WTC11 (cell line): Measurements from ENCODE around the gene NELL2. TPM values are rescaled to one million over a fixed set of nuclear protein-coding genes. Genes with fewer than 3 reads are reported as not detected.

Experiments used
- ATAC-seq: fragments of 200-7000 bp; cut with Tn5 transposase; 2 replicates; pipeline ENCODE4 v1.10.0; 2021; ENCODE audit warnings: mild to moderate bottlenecking, moderate library complexity
- CTCF ChIA-PET: fragments of 300-600 bp; sonication (Branson Sonifier 250); formaldehyde crosslinking; loops from one replicate; lab custom pipeline; 2021; ENCODE audit warnings: antibody characterized with exemption; lab: Charles Lee
- POLR2A ChIA-PET: fragments of 350-600 bp; sonication (Branson Sonifier 250); formaldehyde crosslinking; loops from one replicate; lab custom pipeline; 2021; ENCODE audit warnings: antibody characterized with exemption; lab: Charles Lee
- DNase-seq: peaks from one replicate; pipeline ENCODE4 v3.0.0; 2021; ENCODE audit warnings: low spot score
- H3K27ac Mint-ChIP-seq: 2 replicates; pipeline ENCODE4 v1.8.0; 2021; ENCODE audit warnings: mixed read lengths
- H3K27me3 Mint-ChIP-seq: 2 replicates; pipeline ENCODE4 v1.8.0; 2021; ENCODE audit warnings: low read depth, mild to moderate bottlenecking, moderate library complexity, mixed read lengths
- H3K36me3 Mint-ChIP-seq: 2 replicates; pipeline ENCODE4 v1.8.0; 2021; ENCODE audit warnings: mixed read lengths
- H3K4me1 Mint-ChIP-seq: 2 replicates; pipeline ENCODE4 v1.8.0; 2022; ENCODE audit warnings: mixed read lengths
- H3K4me3 Mint-ChIP-seq: 2 replicates; pipeline ENCODE4 v1.8.0; 2021; ENCODE audit warnings: mild to moderate bottlenecking, moderate library complexity, mixed read lengths
- H3K9me3 Mint-ChIP-seq: 2 replicates; pipeline ENCODE4 v1.8.0; 2021; ENCODE audit warnings: mixed read lengths
- E2F1 ChIP-seq: sonication (generic); formaldehyde crosslinking; IDR thresholded peaks from 2 replicates; pipeline ENCODE4 v1.8.0; 2022; ENCODE audit warnings: mild to moderate bottlenecking, missing genetic modification reagents
- ELF4 ChIP-seq: sonication (generic); formaldehyde crosslinking; IDR thresholded peaks from 2 replicates; pipeline ENCODE4 v1.8.1; 2022; ENCODE audit warnings: low read depth, mild to moderate bottlenecking, moderate library complexity, missing genetic modification reagents
- GABPB1 ChIP-seq: sonication (generic); formaldehyde crosslinking; IDR thresholded peaks from 2 replicates; pipeline ENCODE4 v1.8.1; 2023; ENCODE audit warnings: mild to moderate bottlenecking, missing genetic modification reagents
- GTF2I ChIP-seq: fragments of 250-450 bp; sonication (Bioruptor Pico); conservative IDR thresholded peaks from 2 replicates; pipeline ENCODE4 v1.4.0; 2021; ENCODE audit warnings: mild to moderate bottlenecking
- HMGA2 ChIP-seq: fragments of 250-450 bp; sonication (Bioruptor Pico); IDR thresholded peaks from 2 replicates; pipeline ENCODE4 v1.4.0; 2021; ENCODE audit warnings: mild to moderate bottlenecking, moderate library complexity
- KAT7 ChIP-seq: sonication (generic); formaldehyde crosslinking; IDR thresholded peaks from 2 replicates; pipeline ENCODE4 v1.8.1; 2023; ENCODE audit warnings: missing genetic modification reagents, mild to moderate bottlenecking, borderline replicate concordance
- MXD4 ChIP-seq: fragments of 250-450 bp; sonication (Bioruptor Pico); IDR thresholded peaks from 2 replicates; pipeline ENCODE4 v1.8.0; 2021; ENCODE audit warnings: mild to moderate bottlenecking, moderate library complexity, borderline replicate concordance
- OVOL2 ChIP-seq: fragments of 250-450 bp; sonication (Bioruptor Pico); IDR thresholded peaks from 2 replicates; pipeline ENCODE4 v1.9.0; 2021; ENCODE audit warnings: mild to moderate bottlenecking, borderline replicate concordance
- SMAD4 ChIP-seq: sonication (generic); formaldehyde crosslinking; IDR thresholded peaks from 2 replicates; pipeline ENCODE4 v1.8.0; 2022; ENCODE audit warnings: mild to moderate bottlenecking, missing genetic modification reagents
- TP53 ChIP-seq: sonication (generic); formaldehyde crosslinking; IDR thresholded peaks from 2 replicates; pipeline ENCODE4 v1.8.1; 2023; ENCODE audit warnings: mild to moderate bottlenecking, missing genetic modification reagents
- ZNF219 ChIP-seq: sonication (generic); formaldehyde crosslinking; IDR thresholded peaks from 2 replicates; pipeline ENCODE4 v1.8.0; 2023; ENCODE audit warnings: missing genetic modification reagents, mild to moderate bottlenecking, borderline replicate concordance
- ZNF416 ChIP-seq: fragments of 250-450 bp; sonication (Bioruptor Pico); IDR thresholded peaks from 2 replicates; pipeline ENCODE4 v1.9.0; 2021; ENCODE audit warnings: mild to moderate bottlenecking, inconsistent platforms
- ZNF512 ChIP-seq: sonication (generic); formaldehyde crosslinking; IDR thresholded peaks from 2 replicates; pipeline ENCODE4 v1.8.1; 2022; ENCODE audit warnings: missing genetic modification reagents, borderline replicate concordance
- ZNF532 ChIP-seq: fragments of 250-450 bp; sonication (Bioruptor Pico); IDR thresholded peaks from 2 replicates; pipeline ENCODE4 v1.9.0; 2021; ENCODE audit warnings: mild to moderate bottlenecking, borderline replicate concordance
- total RNA-seq: library from RNA; stranded (reverse); gene quantifications from 3 replicates; pipeline ENCODE4 v1.2.3, GENCODE V29; 2021
- TF ChIP-seq, protein P1 (sequence below): sonication (generic); formaldehyde crosslinking; IDR thresholded peaks from 2 replicates; pipeline ENCODE4 v1.8.0; 2023; ENCODE audit warnings: mild to moderate bottlenecking, missing genetic modification reagents
- TF ChIP-seq, protein P2 (sequence below): fragments of 250-450 bp; sonication (Bioruptor Pico); IDR thresholded peaks from 2 replicates; pipeline ENCODE4 v2.1.2; 2022; ENCODE audit warnings: mild to moderate bottlenecking, moderate library complexity

The NELL2 gene
- total RNA-seq, 1 experiment from 2014 or later: 37.4 TPM

DNA sequence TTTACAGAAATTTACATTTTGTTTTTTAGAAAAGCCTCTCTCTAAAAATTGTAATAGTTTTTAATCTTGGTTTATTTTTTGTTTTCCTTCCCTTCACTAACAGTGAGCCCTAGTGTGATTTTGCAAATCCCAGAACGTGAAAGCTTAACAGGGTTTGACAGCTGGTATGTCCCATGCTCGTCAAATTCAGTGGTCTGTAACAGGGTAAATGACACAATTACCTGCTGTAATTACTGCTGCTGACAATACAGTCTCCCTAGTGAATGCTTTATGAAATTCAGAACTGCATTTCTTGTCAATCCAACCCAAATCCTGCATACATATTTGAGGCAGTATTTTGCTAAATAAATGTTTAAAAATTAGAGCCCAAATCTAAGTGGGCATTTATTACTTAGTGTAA is 249.2 kb downstream of the NELL2 start:
- Mint-ChIP-seq H3K27me3 (no peaks in the 10 kb centered on the region), H3K36me3 (no peaks in the 10 kb centered on the region), H3K27ac (no peak overlapping the region), H3K4me1 (peaks cover 27% of the 10 kb centered on the region), H3K4me3 (no peak overlapping the region), H3K9me3 (no peaks in the 10 kb centered on the region)
- ChIA-PET POLR2A (no interaction called here), CTCF (no interaction called here)
- DNase-seq (no peak), ATAC-seq (no peak)
- TF ChIP-seq, protein P1, sequence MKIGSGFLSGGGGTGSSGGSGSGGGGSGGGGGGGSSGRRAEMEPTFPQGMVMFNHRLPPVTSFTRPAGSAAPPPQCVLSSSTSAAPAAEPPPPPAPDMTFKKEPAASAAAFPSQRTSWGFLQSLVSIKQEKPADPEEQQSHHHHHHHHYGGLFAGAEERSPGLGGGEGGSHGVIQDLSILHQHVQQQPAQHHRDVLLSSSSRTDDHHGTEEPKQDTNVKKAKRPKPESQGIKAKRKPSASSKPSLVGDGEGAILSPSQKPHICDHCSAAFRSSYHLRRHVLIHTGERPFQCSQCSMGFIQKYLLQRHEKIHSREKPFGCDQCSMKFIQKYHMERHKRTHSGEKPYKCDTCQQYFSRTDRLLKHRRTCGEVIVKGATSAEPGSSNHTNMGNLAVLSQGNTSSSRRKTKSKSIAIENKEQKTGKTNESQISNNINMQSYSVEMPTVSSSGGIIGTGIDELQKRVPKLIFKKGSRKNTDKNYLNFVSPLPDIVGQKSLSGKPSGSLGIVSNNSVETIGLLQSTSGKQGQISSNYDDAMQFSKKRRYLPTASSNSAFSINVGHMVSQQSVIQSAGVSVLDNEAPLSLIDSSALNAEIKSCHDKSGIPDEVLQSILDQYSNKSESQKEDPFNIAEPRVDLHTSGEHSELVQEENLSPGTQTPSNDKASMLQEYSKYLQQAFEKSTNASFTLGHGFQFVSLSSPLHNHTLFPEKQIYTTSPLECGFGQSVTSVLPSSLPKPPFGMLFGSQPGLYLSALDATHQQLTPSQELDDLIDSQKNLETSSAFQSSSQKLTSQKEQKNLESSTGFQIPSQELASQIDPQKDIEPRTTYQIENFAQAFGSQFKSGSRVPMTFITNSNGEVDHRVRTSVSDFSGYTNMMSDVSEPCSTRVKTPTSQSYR (CRISPR knock-in tag): no peak
- TF ChIP-seq OVOL2 (CRISPR knock-in tag): no peak
- no peak for TF ChIP-seq ELF4 (CRISPR knock-in tag)
- TF ChIP-seq GABPB1 (CRISPR knock-in tag): no peak
- no peak for TF ChIP-seq ZNF416 (CRISPR knock-in tag)
- no peak for TF ChIP-seq ZNF532
- no peak for TF ChIP-seq HMGA2 (CRISPR knock-in tag)
- TF ChIP-seq KAT7 (CRISPR knock-in tag): no peak
- TF ChIP-seq, protein P2, sequence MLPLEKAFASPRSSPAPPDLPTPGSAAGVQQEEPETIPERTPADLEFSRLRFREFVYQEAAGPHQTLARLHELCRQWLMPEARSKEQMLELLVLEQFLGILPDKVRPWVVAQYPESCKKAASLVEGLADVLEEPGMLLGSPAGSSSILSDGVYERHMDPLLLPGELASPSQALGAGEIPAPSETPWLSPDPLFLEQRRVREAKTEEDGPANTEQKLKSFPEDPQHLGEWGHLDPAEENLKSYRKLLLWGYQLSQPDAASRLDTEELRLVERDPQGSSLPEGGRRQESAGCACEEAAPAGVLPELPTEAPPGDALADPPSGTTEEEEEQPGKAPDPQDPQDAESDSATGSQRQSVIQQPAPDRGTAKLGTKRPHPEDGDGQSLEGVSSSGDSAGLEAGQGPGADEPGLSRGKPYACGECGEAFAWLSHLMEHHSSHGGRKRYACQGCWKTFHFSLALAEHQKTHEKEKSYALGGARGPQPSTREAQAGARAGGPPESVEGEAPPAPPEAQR (CRISPR knock-in tag): no peak

DNA sequence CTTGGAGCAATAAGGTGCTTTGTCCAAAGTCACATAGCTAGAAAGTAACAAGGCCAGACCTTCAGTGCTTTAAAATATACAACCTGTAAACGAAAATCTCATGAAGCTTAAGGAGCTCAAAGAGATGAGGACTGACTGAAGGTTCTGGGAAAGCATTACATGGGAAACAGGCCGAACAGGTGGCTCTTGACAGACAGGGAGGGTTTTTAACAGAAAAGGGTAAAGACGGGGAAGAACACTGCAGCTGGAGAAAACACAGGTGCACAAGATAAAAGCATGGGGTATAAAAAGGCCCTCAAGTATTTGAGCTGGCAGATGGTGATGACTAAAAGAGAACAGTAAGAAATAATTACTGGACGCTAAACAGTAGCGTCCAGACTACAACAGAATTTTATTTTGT is 257.2 kb downstream of the NELL2 start:
- DNase-seq: no peak
- Mint-ChIP-seq H3K4me3 (no peak overlapping the region), H3K27me3 (no peaks in the 10 kb centered on the region), H3K9me3 (no peaks in the 10 kb centered on the region)
- CTCF ChIA-PET: no interaction called here
- no peak for TF ChIP-seq E2F1 (CRISPR knock-in tag)
- TF ChIP-seq ZNF219 (CRISPR knock-in tag): no peak
- TF ChIP-seq ZNF512 (CRISPR knock-in tag): no peak
- TF ChIP-seq MXD4 (CRISPR knock-in tag): no peak
- TF ChIP-seq GTF2I (CRISPR knock-in tag): no peak
- no peak for TF ChIP-seq TP53 (CRISPR knock-in tag)
- TF ChIP-seq SMAD4 (CRISPR knock-in tag): no peak
- TF ChIP-seq, all 79 proteins: peak for 0
- H3K27ac Mint-ChIP-seq: no peak overlapping the region
- no peaks in the 10 kb centered on the region for H3K36me3 Mint-ChIP-seq
- ATAC-seq: no peak
- H3K4me1 Mint-ChIP-seq: 0 out of 2 replicates have a peak, but pooled peaks cover 3% of the 10 kb centered on the region
- POLR2A ChIA-PET: no interaction called here
